Neural cell (in vitro differentiated cells): ENCODE results near the gene SARNP.

Experiments
- EP300 ChIP-seq: fragments of 450-650 bp; conservative IDR thresholded peaks from 2 replicates; pipeline ENCODE4 v1.6.1; 2014; ENCODE audit warnings: antibody characterized with exemption, mild to moderate bottlenecking, moderate library complexity; ENCODE audit not compliant: poor library complexity, severe bottlenecking
- EZH2 ChIP-seq: fragments of 200-600, 300-800 bp; shearing (Covaris generic), sonication (generic); IDR thresholded peaks from 2 replicates; pipeline ENCODE4 v1.6.1; 2014; ENCODE audit warnings: antibody characterized with exemption, low read length, borderline replicate concordance, mild to moderate bottlenecking; ENCODE audit not compliant: insufficient read depth, poor library complexity, severe bottlenecking
- MXI1 ChIP-seq: fragments of 450-650 bp; conservative IDR thresholded peaks from 2 replicates; pipeline ENCODE4 v1.6.1; 2014; ENCODE audit warnings: antibody characterized with exemption, mild to moderate bottlenecking; ENCODE audit not compliant: poor library complexity, severe bottlenecking
- POLR2AphosphoS5 ChIP-seq: IDR thresholded peaks from 2 replicates; pipeline ENCODE4 v1.6.1; 2012
- RAD21 ChIP-seq: fragments of 450-650 bp; conservative IDR thresholded peaks from 2 replicates; pipeline ENCODE4 v1.6.1; 2014; ENCODE audit warnings: antibody characterized with exemption, mild to moderate bottlenecking, moderate library complexity
- SMC3 ChIP-seq: fragments of 450-650 bp; conservative IDR thresholded peaks from 2 replicates; pipeline ENCODE4 v1.6.1; 2014; ENCODE audit warnings: antibody characterized with exemption, mild to moderate bottlenecking, moderate library complexity; ENCODE audit not compliant: poor library complexity
- TAF1 ChIP-seq: IDR thresholded peaks from 2 replicates; pipeline ENCODE4 v1.6.1; 2012; ENCODE audit warnings: low read depth
- TF ChIP-seq, protein P1 (sequence below): fragments of 450-650 bp; IDR thresholded peaks from 2 replicates; pipeline ENCODE4 v1.5.1; 2014; ENCODE audit warnings: antibody characterized with exemption, mild to moderate bottlenecking, moderate library complexity; ENCODE audit not compliant: poor library complexity, severe bottlenecking
- TF ChIP-seq, protein P2 (sequence below): IDR thresholded peaks from 2 replicates; pipeline ENCODE4 v1.6.1; 2012; ENCODE audit warnings: borderline replicate concordance

DNA sequence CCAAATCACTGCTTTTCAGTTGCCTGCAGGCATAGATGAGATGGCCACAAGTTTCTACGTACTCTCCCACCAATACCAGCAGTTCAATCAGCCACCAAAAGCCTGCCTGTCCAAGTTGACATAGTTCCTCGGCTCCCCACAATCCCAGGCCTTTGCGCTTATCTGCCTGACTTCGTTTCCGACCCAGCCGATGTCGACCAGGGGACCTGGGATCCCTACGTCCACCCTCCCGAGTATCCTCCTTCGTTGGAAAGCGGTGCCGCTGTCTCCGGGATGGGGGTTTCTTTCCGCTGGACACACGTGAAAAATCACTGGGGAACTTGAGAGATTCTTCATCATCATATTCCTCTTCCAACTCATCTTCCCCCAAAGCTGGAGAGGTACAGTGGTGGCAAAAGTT is 10.3 kb upstream of the SARNP start:
- TF ChIP-seq, protein P1, sequence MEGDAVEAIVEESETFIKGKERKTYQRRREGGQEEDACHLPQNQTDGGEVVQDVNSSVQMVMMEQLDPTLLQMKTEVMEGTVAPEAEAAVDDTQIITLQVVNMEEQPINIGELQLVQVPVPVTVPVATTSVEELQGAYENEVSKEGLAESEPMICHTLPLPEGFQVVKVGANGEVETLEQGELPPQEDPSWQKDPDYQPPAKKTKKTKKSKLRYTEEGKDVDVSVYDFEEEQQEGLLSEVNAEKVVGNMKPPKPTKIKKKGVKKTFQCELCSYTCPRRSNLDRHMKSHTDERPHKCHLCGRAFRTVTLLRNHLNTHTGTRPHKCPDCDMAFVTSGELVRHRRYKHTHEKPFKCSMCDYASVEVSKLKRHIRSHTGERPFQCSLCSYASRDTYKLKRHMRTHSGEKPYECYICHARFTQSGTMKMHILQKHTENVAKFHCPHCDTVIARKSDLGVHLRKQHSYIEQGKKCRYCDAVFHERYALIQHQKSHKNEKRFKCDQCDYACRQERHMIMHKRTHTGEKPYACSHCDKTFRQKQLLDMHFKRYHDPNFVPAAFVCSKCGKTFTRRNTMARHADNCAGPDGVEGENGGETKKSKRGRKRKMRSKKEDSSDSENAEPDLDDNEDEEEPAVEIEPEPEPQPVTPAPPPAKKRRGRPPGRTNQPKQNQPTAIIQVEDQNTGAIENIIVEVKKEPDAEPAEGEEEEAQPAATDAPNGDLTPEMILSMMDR, result no peak
- TF ChIP-seq EP300 (no peak), POLR2AphosphoS5 (no peak), TAF1 (no peak), MXI1 (no peak), EZH2 (no peak), SMC3 (no peak), RAD21 (no peak)
- TF ChIP-seq, protein P2, sequence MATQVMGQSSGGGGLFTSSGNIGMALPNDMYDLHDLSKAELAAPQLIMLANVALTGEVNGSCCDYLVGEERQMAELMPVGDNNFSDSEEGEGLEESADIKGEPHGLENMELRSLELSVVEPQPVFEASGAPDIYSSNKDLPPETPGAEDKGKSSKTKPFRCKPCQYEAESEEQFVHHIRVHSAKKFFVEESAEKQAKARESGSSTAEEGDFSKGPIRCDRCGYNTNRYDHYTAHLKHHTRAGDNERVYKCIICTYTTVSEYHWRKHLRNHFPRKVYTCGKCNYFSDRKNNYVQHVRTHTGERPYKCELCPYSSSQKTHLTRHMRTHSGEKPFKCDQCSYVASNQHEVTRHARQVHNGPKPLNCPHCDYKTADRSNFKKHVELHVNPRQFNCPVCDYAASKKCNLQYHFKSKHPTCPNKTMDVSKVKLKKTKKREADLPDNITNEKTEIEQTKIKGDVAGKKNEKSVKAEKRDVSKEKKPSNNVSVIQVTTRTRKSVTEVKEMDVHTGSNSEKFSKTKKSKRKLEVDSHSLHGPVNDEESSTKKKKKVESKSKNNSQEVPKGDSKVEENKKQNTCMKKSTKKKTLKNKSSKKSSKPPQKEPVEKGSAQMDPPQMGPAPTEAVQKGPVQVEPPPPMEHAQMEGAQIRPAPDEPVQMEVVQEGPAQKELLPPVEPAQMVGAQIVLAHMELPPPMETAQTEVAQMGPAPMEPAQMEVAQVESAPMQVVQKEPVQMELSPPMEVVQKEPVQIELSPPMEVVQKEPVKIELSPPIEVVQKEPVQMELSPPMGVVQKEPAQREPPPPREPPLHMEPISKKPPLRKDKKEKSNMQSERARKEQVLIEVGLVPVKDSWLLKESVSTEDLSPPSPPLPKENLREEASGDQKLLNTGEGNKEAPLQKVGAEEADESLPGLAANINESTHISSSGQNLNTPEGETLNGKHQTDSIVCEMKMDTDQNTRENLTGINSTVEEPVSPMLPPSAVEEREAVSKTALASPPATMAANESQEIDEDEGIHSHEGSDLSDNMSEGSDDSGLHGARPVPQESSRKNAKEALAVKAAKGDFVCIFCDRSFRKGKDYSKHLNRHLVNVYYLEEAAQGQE, result no peak
